Activated naive CD4-positive, alpha-beta T cell treated with anti-CD3 and anti-CD28 coated beads for 36 hours (primary cell): ENCODE data around the gene OR51G2. TPM values are rescaled to one million over a fixed set of nuclear protein-coding genes. Genes with fewer than 3 reads are reported as not detected.
"Not testable (repeated sequence)": the region's sequence is repeated elsewhere in the genome, so short reads cannot be mapped to it uniquely, and the experiment has no call there.

Experiments used
- CTCF ChIA-PET: fragments of 350-600 bp; sonication (Branson Sonifier 250); formaldehyde crosslinking; loops from one replicate; lab custom pipeline; 2021; ENCODE audit warnings: antibody characterized with exemption; lab: Charles Lee
- DNase-seq: peaks from one replicate; pipeline ENCODE4 v3.0.0-alpha.2; 2020
- H3K27ac Mint-ChIP-seq: one replicate; pipeline ENCODE4 v1.8.0; 2021; ENCODE audit warnings: mild to moderate bottlenecking, mixed read lengths
- H3K27me3 Mint-ChIP-seq: one replicate; pipeline ENCODE4 v1.8.0; 2021; ENCODE audit warnings: low read depth, mixed read lengths
- H3K36me3 Mint-ChIP-seq: one replicate; pipeline ENCODE4 v1.8.0; 2021; ENCODE audit warnings: low read depth, mixed read lengths
- H3K4me1 Mint-ChIP-seq: one replicate; pipeline ENCODE4 v1.8.0; 2021; ENCODE audit warnings: low read depth, mixed read lengths
- H3K4me3 Mint-ChIP-seq: one replicate; pipeline ENCODE4 v1.8.0; 2021; ENCODE audit warnings: mild to moderate bottlenecking, moderate library complexity, mixed read lengths
- H3K9me3 Mint-ChIP-seq: one replicate; pipeline ENCODE4 v1.8.0; 2021; ENCODE audit warnings: mixed read lengths
- intact Hi-C: fragments of 100-400 bp; cut with micrococcal nuclease; formaldehyde crosslinking; loops from one replicate; pipeline ENCODE4 v1.15.1; 2023
- total RNA-seq, 2 experiments: library from RNA; stranded (reverse); gene quantifications; one replicate each; pipeline ENCODE4 v1.2.3, GENCODE V29; 2021

Gene OR51G2, protein sequence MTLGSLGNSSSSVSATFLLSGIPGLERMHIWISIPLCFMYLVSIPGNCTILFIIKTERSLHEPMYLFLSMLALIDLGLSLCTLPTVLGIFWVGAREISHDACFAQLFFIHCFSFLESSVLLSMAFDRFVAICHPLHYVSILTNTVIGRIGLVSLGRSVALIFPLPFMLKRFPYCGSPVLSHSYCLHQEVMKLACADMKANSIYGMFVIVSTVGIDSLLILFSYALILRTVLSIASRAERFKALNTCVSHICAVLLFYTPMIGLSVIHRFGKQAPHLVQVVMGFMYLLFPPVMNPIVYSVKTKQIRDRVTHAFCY
- total RNA-seq = not detected

DNA sequence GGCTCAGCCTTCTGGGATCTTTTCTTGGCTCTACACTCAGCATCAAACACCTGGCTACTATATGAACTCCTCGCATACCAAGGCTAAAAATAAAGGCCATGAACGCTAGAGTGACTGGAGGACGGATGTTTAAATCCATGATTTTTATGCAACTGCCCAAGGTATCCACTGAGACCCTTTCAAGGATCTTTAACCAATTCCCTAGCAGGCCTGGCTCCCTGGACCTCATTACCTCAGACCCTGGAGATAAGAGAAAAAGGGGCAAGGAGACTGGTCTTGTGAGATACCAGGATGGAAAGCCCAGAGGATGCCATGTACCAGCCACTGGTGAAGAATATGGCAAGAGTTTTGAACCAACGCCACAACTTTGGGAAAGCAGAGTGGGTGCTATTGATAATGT lies at the start of gene OR51G2:
OR51G2 (minus strand) TSS at position 101 of the 400 bp plus-strand sequence. CDS start 3,687 bp downstream, outside the sequence.
- Mint-ChIP-seq H3K27ac (no peak within 1 kb of the TSS), H3K27me3 (peaks cover 7% of the 10 kb centered on the region), H3K9me3 (no peaks in the 10 kb centered on the region), H3K36me3 (no peaks in the 10 kb centered on the region), H3K4me1 (no peaks in the 10 kb centered on the region), H3K4me3 (no peak within 1 kb of the TSS)
- DNase-seq = no peak
- CTCF ChIA-PET = no interaction called here
- intact Hi-C loops = no loop called here

DNA sequence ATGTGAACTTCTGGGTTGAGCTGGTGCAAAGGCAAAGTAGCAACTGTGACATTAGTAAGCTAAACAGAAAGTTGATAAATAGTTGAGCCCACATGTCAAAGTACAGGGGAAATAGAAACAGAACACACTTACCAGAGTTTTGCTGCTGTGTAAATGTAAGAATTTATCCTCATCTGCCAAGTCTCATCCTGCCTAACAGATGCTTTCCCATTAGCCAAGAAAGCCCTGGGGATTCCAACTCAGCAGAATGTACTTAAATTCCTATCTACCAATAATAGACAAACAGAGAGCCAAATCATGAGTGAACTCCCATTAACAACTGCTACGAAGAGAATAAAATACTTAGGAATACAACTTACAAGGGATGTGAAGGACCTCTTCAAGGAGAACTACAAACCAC lies 43.7 kb upstream of the OR51G2 start:
- Mint-ChIP-seq H3K36me3 (no peaks in the 10 kb centered on the region), H3K4me1 (no peaks in the 10 kb centered on the region), H3K27me3 (peaks cover 6% of the 10 kb centered on the region), H3K27ac (no peak overlapping the region), H3K9me3 (no peaks in the 10 kb centered on the region), H3K4me3 (no peak overlapping the region)
- CTCF ChIA-PET = no interaction called here
- intact Hi-C loops = no loop called here
- no peak for DNase-seq

DNA sequence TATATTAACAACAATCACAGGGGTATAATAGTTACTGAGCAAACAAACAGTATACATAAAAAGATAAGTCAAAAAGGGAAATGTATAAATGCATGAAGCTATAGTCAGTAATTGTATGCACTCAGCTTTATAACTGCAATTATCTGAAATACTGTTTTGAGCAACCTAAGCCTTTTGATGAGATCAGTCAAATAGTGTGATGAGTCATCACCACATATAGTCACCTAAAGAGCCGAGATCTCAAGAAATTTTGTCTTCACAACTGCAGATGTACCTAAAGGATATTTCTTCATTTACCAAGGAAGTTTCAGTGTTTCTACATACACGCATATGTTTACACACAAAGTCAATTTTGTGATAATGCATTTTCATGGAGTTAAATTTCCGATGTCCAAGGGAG lies 41.7 kb upstream of the OR51G2 start:
- Mint-ChIP-seq H3K4me1 (no peaks in the 10 kb centered on the region), H3K27ac (no peak overlapping the region), H3K9me3 (no peaks in the 10 kb centered on the region), H3K27me3 (peaks cover 3% of the 10 kb centered on the region), H3K4me3 (no peak overlapping the region), H3K36me3 (no peaks in the 10 kb centered on the region)
- DNase-seq = no peak
- CTCF ChIA-PET = no interaction called here
- intact Hi-C loops = no loop called here

DNA sequence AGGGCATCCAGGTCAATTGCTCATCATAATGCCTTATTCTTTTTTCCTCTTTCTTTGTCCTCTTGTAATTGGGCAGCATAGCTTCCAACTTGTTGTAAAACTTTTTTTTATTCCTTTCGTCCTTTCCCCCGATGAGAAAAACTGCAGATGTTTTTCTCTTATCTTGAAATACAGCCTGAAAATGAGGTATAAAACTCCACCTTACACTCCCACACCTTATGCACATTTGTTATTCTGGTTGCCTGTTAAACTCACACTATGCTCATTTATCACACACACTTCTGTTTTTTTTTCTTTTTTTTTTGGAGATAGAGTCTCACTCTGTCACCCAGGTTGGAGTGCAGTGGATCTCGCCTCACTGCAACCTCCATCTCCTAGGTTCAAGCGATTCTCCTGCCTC lies 38.2 kb upstream of the OR51G2 start:
- H3K4me3 Mint-ChIP-seq = no peak overlapping the region
- H3K27ac Mint-ChIP-seq = no peak overlapping the region
- no peaks in the 10 kb centered on the region for H3K4me1 Mint-ChIP-seq
- CTCF ChIA-PET = interaction anchor here (0.7 kb wide), 1 partner anchor 37 kb away, joined by 3 read pairs; no protein-coding TSS in a partner anchor
- H3K36me3 Mint-ChIP-seq = no peaks in the 10 kb centered on the region
- intact Hi-C loops = no loop called here
- no peak for DNase-seq
- peaks cover 2% of the 10 kb centered on the region for H3K27me3 Mint-ChIP-seq
- H3K9me3 Mint-ChIP-seq = peaks cover 1% of the 10 kb centered on the region

DNA sequence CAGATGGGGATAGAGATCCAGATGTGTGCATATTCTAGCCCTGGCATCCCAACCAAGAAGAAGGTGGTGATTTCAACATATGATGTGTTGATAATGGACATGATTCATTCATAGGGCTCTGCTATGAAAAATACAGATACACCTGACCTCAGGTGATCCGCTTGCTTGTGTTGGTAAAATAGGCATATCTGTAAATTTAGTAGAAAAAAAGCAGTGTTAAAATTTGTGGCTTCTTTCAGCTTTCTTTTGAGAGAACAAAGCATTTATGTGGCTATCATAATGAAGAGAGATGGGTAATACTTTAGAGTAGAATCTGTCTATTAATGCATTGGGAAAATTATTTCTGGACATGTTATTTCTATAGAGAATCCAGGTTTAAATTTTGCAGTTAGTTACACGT lies 36.5 kb upstream of the OR51G2 start, which contains the start of gene OR51A2:
OR51A2 (minus strand) TSS at position 101 of the 400 bp plus-strand sequence; CDS start at position 101, 0 bp downstream.
- intact Hi-C loops = not testable (repeated sequence)

DNA sequence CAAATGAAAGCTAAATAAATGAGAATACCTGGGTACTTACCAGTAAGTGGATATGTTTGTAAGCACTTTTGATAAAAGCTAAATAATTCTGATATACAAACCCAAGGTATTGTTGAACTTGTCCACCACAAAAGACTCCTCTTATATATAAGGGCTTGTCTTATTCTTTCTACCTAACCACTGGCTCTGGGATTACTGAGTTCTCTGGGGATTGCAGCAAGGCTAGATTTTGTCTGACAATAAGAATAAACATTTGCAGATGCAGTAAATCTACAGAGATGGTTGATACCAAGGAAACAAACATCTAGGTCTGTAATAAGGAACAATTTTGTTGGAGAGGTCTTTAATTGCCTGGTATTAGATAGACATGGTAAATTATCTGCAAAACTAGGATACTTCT lies 28.4 kb upstream of the OR51G2 start, which contains the start of gene OR51A4:
OR51A4 (minus strand) TSS at position 101 of the 400 bp plus-strand sequence. CDS start 505 bp downstream, outside the sequence.
- intact Hi-C loops = no loop called here
- Mint-ChIP-seq H3K9me3 (no peaks in the 10 kb centered on the region), H3K4me3 (no peak within 1 kb of the TSS), H3K4me1 (no peaks in the 10 kb centered on the region), H3K27ac (no peak within 1 kb of the TSS), H3K27me3 (peaks cover 2% of the 10 kb centered on the region), H3K36me3 (no peaks in the 10 kb centered on the region)
- no peak for DNase-seq
- CTCF ChIA-PET = no interaction called here

More for the DNA sequence above, 36.5 kb upstream of the OR51G2 start, which contains the start of gene OR51A2:
- CTCF ChIA-PET, DNase-seq, H3K36me3 Mint-ChIP-seq, H3K4me1 Mint-ChIP-seq, H3K9me3 Mint-ChIP-seq, H3K27me3 Mint-ChIP-seq, H3K4me3 Mint-ChIP-seq, H3K27ac Mint-ChIP-seq: not testable (repeated sequence)

DNA sequence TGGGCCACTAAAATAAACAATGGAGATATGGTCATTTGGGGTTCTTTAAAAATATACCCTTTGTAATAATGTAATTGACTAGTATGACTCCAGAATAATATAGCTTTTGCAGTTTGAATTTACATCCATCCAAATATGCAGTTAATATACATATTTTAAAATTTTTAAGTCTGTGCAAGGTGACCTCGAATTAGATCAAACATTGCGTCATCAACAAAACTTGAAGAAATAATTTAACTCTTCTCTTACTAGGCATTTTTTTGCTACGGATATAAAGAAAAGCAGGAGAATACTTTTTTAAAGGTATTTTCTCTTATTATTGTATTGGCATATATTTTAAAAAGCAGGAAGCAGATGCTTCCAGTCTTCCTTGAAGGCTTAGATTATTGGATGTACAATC lies 17.6 kb upstream of the OR51G2 start:
- CTCF ChIA-PET = no interaction called here
- no peak overlapping the region for H3K27ac Mint-ChIP-seq
- H3K9me3 Mint-ChIP-seq = no peaks in the 10 kb centered on the region
- no peak overlapping the region for H3K4me3 Mint-ChIP-seq
- intact Hi-C loops = no loop called here
- no peak for DNase-seq
- H3K4me1 Mint-ChIP-seq = no peaks in the 10 kb centered on the region
- H3K36me3 Mint-ChIP-seq = no peaks in the 10 kb centered on the region
- peaks cover 5% of the 10 kb centered on the region for H3K27me3 Mint-ChIP-seq

DNA sequence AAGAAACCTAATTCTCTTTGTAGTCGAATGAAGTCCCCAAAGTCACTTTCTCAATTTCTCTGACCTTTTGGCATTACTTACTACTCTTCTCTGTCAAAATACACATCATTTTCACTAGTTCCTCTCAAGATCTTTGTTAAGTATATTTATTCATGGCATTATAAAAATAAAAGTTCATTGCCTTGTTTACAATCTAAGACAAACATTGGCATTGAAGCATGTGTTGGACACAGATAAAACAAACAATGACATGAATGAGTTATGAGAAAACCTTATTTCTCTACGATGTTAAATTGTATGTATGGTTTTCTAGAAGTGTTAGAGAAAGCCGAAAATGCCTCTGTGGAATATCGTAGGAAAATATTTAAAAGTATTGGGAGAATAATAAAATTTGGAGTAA lies 13.6 kb upstream of the OR51G2 start:
- H3K27me3 Mint-ChIP-seq = peaks cover 5% of the 10 kb centered on the region
- no peaks in the 10 kb centered on the region for H3K36me3 Mint-ChIP-seq
- H3K27ac Mint-ChIP-seq = no peak overlapping the region
- intact Hi-C loops = no loop called here
- DNase-seq = no peak
- no peaks in the 10 kb centered on the region for H3K4me1 Mint-ChIP-seq
- H3K4me3 Mint-ChIP-seq = no peak overlapping the region
- H3K9me3 Mint-ChIP-seq = no peaks in the 10 kb centered on the region
- CTCF ChIA-PET = no interaction called here

DNA sequence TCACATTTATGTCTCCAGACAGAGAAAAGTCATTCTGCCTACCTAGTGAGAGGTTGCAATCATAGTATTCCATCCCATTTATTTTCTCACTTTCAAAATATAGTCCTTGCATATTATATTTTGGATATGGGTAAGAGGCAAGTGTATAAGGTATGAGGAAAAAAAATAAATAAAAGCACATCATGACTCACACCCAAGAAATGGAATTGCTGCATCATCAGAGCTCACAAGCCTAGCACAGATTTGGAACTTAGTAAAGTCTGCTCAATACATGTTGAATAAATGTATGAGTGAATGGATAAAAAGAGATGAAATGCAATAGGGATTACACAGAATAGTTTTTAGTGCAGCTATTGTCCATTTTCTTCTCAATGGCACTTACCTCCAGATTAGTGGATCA lies 7.5 kb upstream of the OR51G2 start:
- CTCF ChIA-PET = no interaction called here
- H3K36me3 Mint-ChIP-seq = no peaks in the 10 kb centered on the region
- H3K4me3 Mint-ChIP-seq = no peak overlapping the region
- no peaks in the 10 kb centered on the region for H3K4me1 Mint-ChIP-seq
- intact Hi-C loops = no loop called here
- DNase-seq = no peak
- no peaks in the 10 kb centered on the region for H3K9me3 Mint-ChIP-seq
- H3K27me3 Mint-ChIP-seq = peaks cover 3% of the 10 kb centered on the region
- no peak overlapping the region for H3K27ac Mint-ChIP-seq

DNA sequence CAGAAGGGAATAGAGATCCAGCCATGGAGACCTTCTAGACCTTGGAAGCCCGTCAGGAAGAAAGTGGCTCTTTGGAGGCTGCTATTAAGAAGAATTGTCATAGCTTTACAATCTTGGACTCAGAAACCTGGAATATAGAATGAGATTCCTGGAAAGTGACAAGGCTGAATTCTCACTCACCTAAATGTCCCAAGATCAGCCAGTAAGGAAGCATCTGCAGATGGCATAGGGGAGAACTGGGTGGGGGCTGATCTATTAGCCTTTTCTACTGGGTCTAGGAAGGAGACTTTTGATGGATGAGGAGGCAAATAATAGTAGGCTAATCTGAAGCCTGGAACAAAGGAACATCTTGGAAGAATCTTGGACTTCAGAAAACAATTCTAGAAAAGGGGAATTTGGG lies 5.1 kb upstream of the OR51G2 start, which contains the start of gene OR51G1:
OR51G1 (minus strand) TSS at position 101 of the 400 bp plus-strand sequence; CDS start at position 101, 0 bp downstream.
- Mint-ChIP-seq H3K36me3 (no peaks in the 10 kb centered on the region), H3K4me3 (no peak within 1 kb of the TSS), H3K27ac (no peak within 1 kb of the TSS), H3K9me3 (no peaks in the 10 kb centered on the region), H3K4me1 (no peaks in the 10 kb centered on the region), H3K27me3 (peaks cover 3% of the 10 kb centered on the region)
- intact Hi-C loops = no loop called here
- CTCF ChIA-PET = interaction anchor here (0.6 kb wide), 1 partner anchor 117 kb away, joined by 4 read pairs; no protein-coding TSS in a partner anchor
- no peak for DNase-seq

DNA sequence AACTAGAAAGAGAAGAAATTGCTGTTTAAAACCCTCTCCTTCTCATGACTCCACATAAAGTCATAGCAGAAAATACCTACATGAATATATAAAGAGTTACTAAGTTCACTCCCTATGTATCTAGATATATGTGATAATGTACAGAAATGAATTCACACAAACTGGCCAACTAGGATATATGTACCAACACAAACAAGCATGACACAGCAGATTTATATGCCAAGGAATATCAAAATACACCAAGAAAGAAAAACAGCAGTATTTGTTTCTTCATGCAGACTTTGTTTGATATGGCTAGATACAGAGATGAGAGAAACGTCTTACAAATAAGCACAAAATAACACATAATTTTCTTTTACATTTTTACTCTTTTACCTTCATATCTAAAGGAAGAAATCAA lies 3.2 kb upstream of the OR51G2 start:
- intact Hi-C loops = no loop called here
- CTCF ChIA-PET = no interaction called here
- no peak for DNase-seq
- Mint-ChIP-seq H3K36me3 (no peaks in the 10 kb centered on the region), H3K27ac (no peak overlapping the region), H3K9me3 (no peaks in the 10 kb centered on the region), H3K4me1 (no peaks in the 10 kb centered on the region), H3K4me3 (no peak overlapping the region), H3K27me3 (peaks cover 3% of the 10 kb centered on the region)

DNA sequence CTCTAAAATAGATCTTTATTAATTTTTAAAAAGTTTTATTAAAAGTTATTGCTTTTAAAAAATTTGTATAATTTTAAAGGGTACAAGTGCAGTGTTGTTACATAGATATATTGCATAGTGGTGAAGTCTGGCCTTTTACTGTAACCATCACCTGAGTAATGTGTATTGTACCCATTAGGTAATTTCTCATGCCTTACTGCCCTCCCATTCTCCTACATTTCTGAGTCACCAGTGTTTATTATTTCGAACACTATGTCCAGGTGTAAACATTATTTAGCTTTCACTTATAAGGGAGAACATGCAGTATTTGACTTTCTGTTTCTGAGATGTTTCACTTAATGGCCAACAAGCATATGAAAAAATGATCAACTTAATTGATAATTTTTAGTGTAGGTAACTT lies 2.6 kb upstream of the OR51G2 start:
- no peaks in the 10 kb centered on the region for H3K9me3 Mint-ChIP-seq
- H3K27ac Mint-ChIP-seq = no peak overlapping the region
- CTCF ChIA-PET = no interaction called here
- H3K4me1 Mint-ChIP-seq = no peaks in the 10 kb centered on the region
- H3K27me3 Mint-ChIP-seq = peaks cover 3% of the 10 kb centered on the region
- DNase-seq = no peak
- H3K4me3 Mint-ChIP-seq = no peak overlapping the region
- intact Hi-C loops = no loop called here
- no peaks in the 10 kb centered on the region for H3K36me3 Mint-ChIP-seq

DNA sequence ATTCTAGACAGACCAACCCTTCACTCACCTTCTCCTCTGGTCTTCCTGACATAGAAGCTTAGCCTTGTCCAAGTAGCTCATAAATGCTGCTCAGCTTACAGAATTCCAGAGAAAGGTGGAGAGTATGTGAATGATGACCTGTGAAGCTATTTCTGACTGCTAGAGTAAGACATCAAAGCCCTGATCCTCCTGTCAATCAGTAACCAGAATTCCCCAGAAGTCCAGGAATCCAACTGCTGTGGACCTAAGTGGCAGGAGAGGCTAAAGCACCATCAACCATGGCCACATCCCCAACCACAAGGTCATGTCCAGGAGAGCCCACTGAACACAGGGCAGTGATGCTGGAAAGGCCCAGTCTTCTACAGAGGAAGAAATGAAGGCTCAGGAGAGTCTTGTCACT lies 2.6 kb downstream of the OR51G2 start:
- Mint-ChIP-seq H3K27me3 (peaks cover 3% of the 10 kb centered on the region), H3K36me3 (no peaks in the 10 kb centered on the region), H3K9me3 (no peaks in the 10 kb centered on the region), H3K4me3 (no peak overlapping the region), H3K27ac (no peak overlapping the region), H3K4me1 (no peaks in the 10 kb centered on the region)
- intact Hi-C loops = no loop called here
- DNase-seq = no peak
- CTCF ChIA-PET = interaction anchor here (0.6 kb wide), 1 partner anchor 104 kb away, joined by 3 read pairs; no protein-coding TSS in a partner anchor
